ENCODE measurements around the gene SSTR5. TPM values are rescaled to one million over a fixed set of nuclear protein-coding genes. Genes with fewer than 3 reads are reported as not detected.

The SSTR5 gene
- total and polyA plus RNA-seq, 5 experiments from 2014 or later, result not detected

- H3K36me3 Mint-ChIP-seq, result peaks cover 0 to 3% (median 0%) of the 10 kb centered on the region in 3 donors
- H3K9me3 Mint-ChIP-seq, result no peaks in the 10 kb centered on the region
- H3K4me1 Mint-ChIP-seq, result no peaks in the 10 kb centered on the region
- DNase-seq (no peak), ATAC-seq (no peak)
- POLR2A ChIA-PET, result no interaction called here
- H3K27ac Mint-ChIP-seq, result no peak overlapping the region
- H3K4me3 Mint-ChIP-seq, result no peak overlapping the region
- peaks cover 4 to 60% (median 27%) of the 10 kb centered on the region in 5 donors for H3K27me3 Mint-ChIP-seq
Observed at GRCh38 chr16:1073262-1073558, 663 bp downstream of the SSTR5 start.

- Mint-ChIP-seq H3K36me3 (peaks cover 0 to 3% (median 0%) of the 10 kb centered on the region in 3 donors), H3K9me3 (no peaks in the 10 kb centered on the region)
- ATAC-seq, result no peak
Observed at GRCh38 chr16:1073566-1074378, 1.2 kb downstream of the SSTR5 start.

GRCh38 chr16:1074379-1074649 lies 1.8 kb downstream of the SSTR5 start:
- Mint-ChIP-seq H3K4me3 (no peak overlapping the region), H3K27me3 (peaks cover 4 to 54% (median 27%) of the 10 kb centered on the region in 5 donors), H3K4me1 (no peaks in the 10 kb centered on the region), H3K36me3 (peaks cover 0 to 3% (median 0%) of the 10 kb centered on the region in 3 donors), H3K9me3 (no peaks in the 10 kb centered on the region), H3K27ac (no peak overlapping the region)
- ATAC-seq (no peak), DNase-seq (no peak)
- POLR2A ChIA-PET, result no interaction called here

More at GRCh38 chr16:1073566-1074378, 1.2 kb downstream of the SSTR5 start:
- no peaks in the 10 kb centered on the region for H3K4me1 Mint-ChIP-seq
- POLR2A ChIA-PET, result no interaction called here
- H3K27me3 Mint-ChIP-seq, result peaks cover 4 to 57% (median 27%) of the 10 kb centered on the region in 5 donors
- no peak for DNase-seq
- H3K4me3 Mint-ChIP-seq, result no peak overlapping the region
- H3K27ac Mint-ChIP-seq, result no peak overlapping the region

- Mint-ChIP-seq H3K4me3 (no peak overlapping the region), H3K27me3 (peaks cover 4 to 54% (median 28%) of the 10 kb centered on the region in 5 donors), H3K27ac (no peak overlapping the region), H3K4me1 (no peaks in the 10 kb centered on the region), H3K9me3 (no peaks in the 10 kb centered on the region), H3K36me3 (no peaks in the 10 kb centered on the region)
- POLR2A ChIA-PET, result no interaction called here
- ATAC-seq (no peak), DNase-seq (no peak)
Observed at GRCh38 chr16:1075546-1075945, 3.0 kb downstream of the SSTR5 start.

GRCh38 chr16:1076801-1077576 lies 4.4 kb downstream of the SSTR5 start:
- peaks cover 4 to 63% (median 27%) of the 10 kb centered on the region in 5 donors for H3K27me3 Mint-ChIP-seq
- H3K4me3 Mint-ChIP-seq, result no peak overlapping the region
- H3K27ac Mint-ChIP-seq, result no peak overlapping the region
- no peaks in the 10 kb centered on the region for H3K36me3 Mint-ChIP-seq
- DNase-seq (no peak), ATAC-seq (no peak)
- no peaks in the 10 kb centered on the region for H3K4me1 Mint-ChIP-seq
- POLR2A ChIA-PET, result no interaction called here
- peaks cover 0 to 3% (median 0%) of the 10 kb centered on the region in 9 donors for H3K9me3 Mint-ChIP-seq

- ATAC-seq (no peak), DNase-seq (no peak)
- H3K27ac Mint-ChIP-seq, result peak overlapping the region in 1 of 10 donors; percentile 44
- no peaks in the 10 kb centered on the region for H3K4me1 Mint-ChIP-seq
- H3K9me3 Mint-ChIP-seq, result peaks cover 0 to 4% (median 0%) of the 10 kb centered on the region in 9 donors
- H3K27me3 Mint-ChIP-seq, result peaks cover 4 to 65% (median 29%) of the 10 kb centered on the region in 5 donors
- POLR2A ChIA-PET, result no interaction called here
- no peak overlapping the region for H3K4me3 Mint-ChIP-seq
- no peaks in the 10 kb centered on the region for H3K36me3 Mint-ChIP-seq
Observed at GRCh38 chr16:1077877-1078578, 5.5 kb downstream of the SSTR5 start.

- Mint-ChIP-seq H3K9me3 (peaks cover 0 to 4% (median 0%) of the 10 kb centered on the region in 9 donors), H3K36me3 (no peaks in the 10 kb centered on the region), H3K27ac (no peak overlapping the region), H3K4me3 (no peak overlapping the region), H3K4me1 (no peaks in the 10 kb centered on the region), H3K27me3 (peaks cover 4 to 62% (median 29%) of the 10 kb centered on the region in 5 donors)
- ATAC-seq, result no peak
- DNase-seq, result no peak
- POLR2A ChIA-PET, result no interaction called here
Observed at GRCh38 chr16:1078579-1079021, 6.1 kb downstream of the SSTR5 start.

- DNase-seq, result no peak
- no peak for ATAC-seq
- POLR2A ChIA-PET, result no interaction called here
- H3K36me3 Mint-ChIP-seq, result peaks cover 0 to 2% (median 2%) of the 10 kb centered on the region in 3 donors
- no peak overlapping the region for H3K4me3 Mint-ChIP-seq
- H3K4me1 Mint-ChIP-seq, result no peaks in the 10 kb centered on the region
- no peak overlapping the region for H3K27ac Mint-ChIP-seq
- H3K9me3 Mint-ChIP-seq, result peaks cover 0 to 8% (median 0%) of the 10 kb centered on the region in 9 donors
- H3K27me3 Mint-ChIP-seq, result peaks cover 6 to 64% (median 35%) of the 10 kb centered on the region in 5 donors
Observed at GRCh38 chr16:1079341-1079740, 6.8 kb downstream of the SSTR5 start.

- ATAC-seq (no peak), DNase-seq (no peak)
- Mint-ChIP-seq H3K36me3 (peaks cover 1 to 3% (median 2%) of the 10 kb centered on the region in 3 donors), H3K4me3 (no peak overlapping the region), H3K4me1 (no peaks in the 10 kb centered on the region), H3K9me3 (peaks cover 0 to 15% (median 2%) of the 10 kb centered on the region in 9 donors), H3K27ac (no peak overlapping the region), H3K27me3 (peaks cover 7 to 62% (median 34%) of the 10 kb centered on the region in 5 donors)
- POLR2A ChIA-PET, result no interaction called here
Observed at GRCh38 chr16:1079786-1080525, 7.4 kb downstream of the SSTR5 start.

- Mint-ChIP-seq H3K9me3 (peaks cover 0 to 26% (median 14%) of the 10 kb centered on the region in 9 donors), H3K27ac (no peak overlapping the region), H3K27me3 (peaks cover 15 to 68% (median 37%) of the 10 kb centered on the region in 5 donors), H3K4me3 (no peak overlapping the region), H3K36me3 (peaks cover 6 to 11% (median 10%) of the 10 kb centered on the region in 3 donors), H3K4me1 (no peaks in the 10 kb centered on the region)
- DNase-seq (no peak), ATAC-seq (no peak)
- POLR2A ChIA-PET, result no interaction called here
Observed at GRCh38 chr16:1080801-1081733, 8.5 kb downstream of the SSTR5 start.

GRCh38 chr16:1081734-1082265 lies 9.3 kb downstream of the SSTR5 start:
- POLR2A ChIA-PET, result no interaction called here
- H3K4me1 Mint-ChIP-seq, result no peaks in the 10 kb centered on the region
- H3K27me3 Mint-ChIP-seq, result peaks cover 11 to 69% (median 31%) of the 10 kb centered on the region in 5 donors
- peaks cover 0 to 29% (median 14%) of the 10 kb centered on the region in 9 donors for H3K9me3 Mint-ChIP-seq
- peaks cover 6 to 11% (median 10%) of the 10 kb centered on the region in 3 donors for H3K36me3 Mint-ChIP-seq
- ATAC-seq (no peak), DNase-seq (no peak)
- H3K27ac Mint-ChIP-seq, result no peak overlapping the region
- H3K4me3 Mint-ChIP-seq, result no peak overlapping the region

Measured in naive thymus-derived CD8-positive, alpha-beta T cell (primary cell).